Measurements from ENCODE around the gene SYS1. TPM values are rescaled to one million over a fixed set of nuclear protein-coding genes. Genes with fewer than 3 reads are reported as not detected.
A peak's percentile ranks its signal among the peaks of the same experiment; 100 is the strongest.

Gene SYS1
- total RNA-seq, 1 experiment from 2014 or later, result 21.9 TPM

DNA sequence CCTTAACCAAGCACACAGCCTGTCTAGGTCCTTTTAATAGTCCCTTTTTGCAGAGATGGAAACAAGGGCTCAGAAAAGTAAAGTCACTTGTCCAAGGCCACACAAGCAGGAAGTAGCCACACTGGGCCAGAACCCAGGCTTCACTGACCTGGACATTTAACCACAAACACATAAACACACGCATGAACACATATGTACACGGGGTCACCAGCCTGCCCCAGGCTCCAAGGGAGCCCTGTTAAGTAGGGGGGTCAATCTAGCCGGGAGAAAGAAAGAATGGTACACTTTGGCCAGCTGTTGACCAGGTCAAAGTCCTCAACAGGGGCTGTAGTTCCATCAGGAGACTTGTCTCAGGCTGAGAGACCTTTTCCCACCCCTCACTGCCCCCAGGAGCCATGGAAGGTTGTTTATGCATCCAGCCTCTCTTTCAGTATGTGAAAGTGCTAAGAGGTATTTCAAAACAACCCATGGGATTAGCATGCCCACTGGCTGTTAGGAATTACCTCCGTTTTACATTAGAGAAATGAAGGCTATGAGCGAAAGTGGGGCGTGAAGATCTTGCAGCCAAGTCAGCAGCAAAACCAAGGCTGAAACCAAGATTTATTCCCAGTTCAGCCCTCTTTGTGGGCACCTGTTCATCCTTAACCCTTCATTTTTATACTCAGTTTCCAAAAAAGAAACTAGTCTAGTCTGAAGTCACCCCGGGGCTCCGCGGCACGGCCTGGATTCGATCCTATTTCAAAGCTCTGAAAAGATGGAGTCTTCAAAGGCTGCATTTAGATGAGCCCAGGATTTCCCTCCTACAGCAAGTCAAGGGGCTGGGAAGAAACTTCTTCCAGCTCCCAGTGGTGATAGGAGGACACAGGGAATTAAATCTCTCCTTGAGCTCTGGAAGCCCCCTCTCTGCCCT, 24.6 kb upstream of the SYS1 start:
- in situ Hi-C loops (cut with HindIII; ENCODE audit: low sequenced_read_pairs), result no loop called here
- no peak for DNase-seq (ENCODE audit: low spot score)

DNA sequence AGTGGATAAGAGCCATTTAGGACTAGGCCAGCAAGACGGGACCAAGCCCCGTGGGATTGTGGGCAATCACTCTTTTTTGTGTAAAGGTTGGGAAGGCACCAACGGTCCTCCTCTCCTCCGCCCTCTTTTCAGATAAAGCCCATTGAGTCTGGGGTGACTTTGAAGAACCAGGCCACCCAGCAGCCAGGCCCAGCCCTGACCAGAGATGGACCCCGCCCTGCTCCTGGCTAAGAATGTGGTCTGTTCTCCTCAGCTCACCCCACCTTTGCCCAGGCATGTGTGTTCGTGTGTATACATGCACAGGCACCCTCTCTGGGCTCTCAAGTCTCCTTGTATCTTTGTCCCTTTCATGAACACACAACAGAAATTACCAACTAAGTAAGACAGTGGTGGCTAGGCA, 23.9 kb upstream of the SYS1 start:
- DNase-seq (ENCODE audit: low spot score), result no peak
- in situ Hi-C loops (cut with HindIII; ENCODE audit: low sequenced_read_pairs), result no loop called here

DNA sequence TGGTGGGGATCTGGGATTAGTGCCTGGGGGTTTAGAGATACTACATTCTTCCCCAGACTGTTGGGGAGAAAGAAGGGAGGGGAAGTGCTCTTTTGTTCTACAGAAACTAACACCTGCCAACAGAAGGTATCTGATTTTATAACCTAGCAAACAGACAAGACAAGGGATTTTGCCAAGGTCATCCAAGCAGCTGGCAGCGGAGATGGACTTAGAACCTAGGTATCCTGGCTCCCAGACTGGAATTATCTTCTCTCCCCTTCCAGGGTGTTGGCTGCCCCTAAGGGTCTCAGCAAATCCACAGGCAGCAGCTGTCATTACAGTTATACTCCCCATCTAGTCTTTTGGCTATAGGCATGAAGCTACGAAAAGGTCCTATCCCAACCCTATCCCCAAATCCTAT, 23.2 kb upstream of the SYS1 start:
- no peak for DNase-seq (ENCODE audit: low spot score)
- in situ Hi-C loops (cut with HindIII; ENCODE audit: low sequenced_read_pairs), result no loop called here

DNA sequence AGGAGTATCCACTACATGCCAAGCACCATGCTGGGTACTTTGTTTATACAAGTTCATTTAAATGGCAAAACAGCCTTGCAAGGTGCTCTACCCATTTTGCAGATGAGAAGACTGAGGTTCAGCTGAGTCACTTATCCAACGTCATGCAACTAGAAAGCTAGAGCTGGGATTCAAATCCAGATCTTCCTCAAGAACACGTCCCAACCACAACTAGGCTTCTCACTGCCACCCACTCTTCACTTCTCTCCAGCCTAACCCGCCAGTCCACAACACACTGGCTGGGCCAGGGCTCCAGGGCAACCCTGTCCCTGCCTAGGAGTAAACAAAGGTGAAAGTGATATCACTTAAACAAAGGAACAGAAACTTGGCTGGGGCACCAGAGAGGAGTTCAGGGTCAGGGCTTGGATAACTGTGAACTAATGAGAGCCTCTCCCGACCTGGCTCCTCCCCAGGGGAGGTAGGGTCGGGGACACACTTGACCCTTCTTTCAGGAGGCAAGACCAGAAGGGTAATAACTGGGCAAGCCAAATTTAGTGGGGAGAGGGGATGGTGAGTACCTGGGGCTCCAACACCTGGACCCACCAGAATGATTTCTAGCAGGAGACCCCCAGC, 22.6 kb upstream of the SYS1 start:
- no peak for DNase-seq (ENCODE audit: low spot score)
- in situ Hi-C loops (cut with HindIII; ENCODE audit: low sequenced_read_pairs), result no loop called here

DNA sequence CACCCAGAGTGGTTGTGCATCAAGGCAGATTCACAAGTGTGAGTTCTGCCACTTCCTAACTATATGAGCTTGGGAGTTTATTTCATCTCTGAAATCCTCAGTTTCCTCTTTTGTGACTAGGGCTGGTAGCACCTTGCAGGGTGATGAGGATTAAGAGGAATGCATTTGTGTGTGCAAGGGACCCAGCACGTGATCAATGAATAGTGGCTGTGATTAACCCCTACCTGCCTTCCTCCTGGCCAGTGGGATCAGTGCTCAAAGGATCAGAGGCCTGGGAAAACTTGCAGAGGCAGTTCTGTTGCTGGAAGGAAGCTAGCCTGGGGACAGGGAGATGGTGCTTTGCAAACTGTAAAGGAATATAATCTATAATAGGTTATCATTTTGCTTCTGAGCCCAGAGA, 22.0 kb upstream of the SYS1 start:
- in situ Hi-C loops (cut with HindIII; ENCODE audit: low sequenced_read_pairs), result no loop called here
- DNase-seq (ENCODE audit: low spot score), result no peak

DNA sequence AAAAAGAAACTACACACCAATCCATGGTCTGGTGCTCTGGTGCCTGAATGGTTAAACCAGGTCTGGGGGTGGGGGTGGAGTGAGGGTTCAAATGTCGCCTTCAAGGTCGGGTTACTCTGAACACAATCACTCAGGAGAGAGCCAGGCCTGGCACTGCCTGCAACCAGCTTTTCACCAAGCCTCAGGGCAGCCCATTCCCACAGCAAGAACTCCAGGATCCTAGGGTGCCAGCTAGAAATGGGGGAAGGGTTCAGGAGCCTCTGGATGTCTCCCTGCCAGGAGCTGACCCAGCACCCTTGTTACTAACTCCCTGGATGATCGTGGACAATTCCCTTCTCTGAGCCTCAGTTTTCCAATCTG, 21.4 kb upstream of the SYS1 start:
- no peak for DNase-seq (ENCODE audit: low spot score)
- in situ Hi-C loops (cut with HindIII; ENCODE audit: low sequenced_read_pairs), result no loop called here

DNA sequence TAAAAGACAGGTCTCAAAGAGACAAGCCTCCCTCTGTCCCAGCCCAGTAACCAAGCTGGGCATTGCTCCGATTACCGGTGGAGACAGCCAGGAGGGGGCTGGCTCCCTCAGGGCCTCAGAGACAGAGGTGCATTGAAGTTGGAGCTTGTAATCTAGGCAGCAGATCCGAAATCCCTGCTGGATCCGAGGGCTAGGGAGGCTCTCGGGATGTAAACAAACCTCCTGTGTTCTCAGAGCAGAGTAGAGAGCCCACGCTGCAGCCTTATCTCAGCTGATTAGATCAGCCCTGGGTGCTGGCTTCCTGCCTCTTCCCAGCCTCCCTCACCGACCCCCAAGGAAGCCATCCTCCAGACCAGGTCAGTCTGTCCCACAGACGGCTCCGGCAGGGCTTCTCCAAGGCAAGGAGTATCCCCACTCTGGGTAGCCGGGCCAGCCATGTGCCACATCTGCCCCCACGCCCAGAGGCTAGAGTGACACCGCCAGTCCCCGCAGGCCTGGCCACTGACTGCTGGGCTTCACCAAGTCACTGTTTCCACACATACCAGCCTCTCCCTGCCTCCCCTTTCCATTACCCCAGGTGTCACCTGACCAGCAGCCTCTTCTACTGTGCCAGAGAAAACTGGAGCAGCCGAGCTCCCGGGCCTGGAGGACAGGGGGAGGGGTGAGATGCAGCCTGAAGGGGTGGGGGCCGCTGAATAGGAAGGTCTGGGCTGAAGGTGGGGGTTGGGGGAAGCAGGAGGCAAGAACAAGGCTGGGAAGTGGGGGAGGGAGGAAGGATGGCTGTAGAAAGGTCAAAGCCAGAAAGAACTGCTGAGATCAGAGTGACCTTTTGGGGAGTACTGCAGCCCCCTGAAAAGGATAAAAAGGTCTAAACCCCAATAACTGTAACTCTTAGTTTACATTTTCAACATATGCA, 20.8 kb upstream of the SYS1 start:
- in situ Hi-C loops (cut with HindIII; ENCODE audit: low sequenced_read_pairs), result no loop called here

DNA sequence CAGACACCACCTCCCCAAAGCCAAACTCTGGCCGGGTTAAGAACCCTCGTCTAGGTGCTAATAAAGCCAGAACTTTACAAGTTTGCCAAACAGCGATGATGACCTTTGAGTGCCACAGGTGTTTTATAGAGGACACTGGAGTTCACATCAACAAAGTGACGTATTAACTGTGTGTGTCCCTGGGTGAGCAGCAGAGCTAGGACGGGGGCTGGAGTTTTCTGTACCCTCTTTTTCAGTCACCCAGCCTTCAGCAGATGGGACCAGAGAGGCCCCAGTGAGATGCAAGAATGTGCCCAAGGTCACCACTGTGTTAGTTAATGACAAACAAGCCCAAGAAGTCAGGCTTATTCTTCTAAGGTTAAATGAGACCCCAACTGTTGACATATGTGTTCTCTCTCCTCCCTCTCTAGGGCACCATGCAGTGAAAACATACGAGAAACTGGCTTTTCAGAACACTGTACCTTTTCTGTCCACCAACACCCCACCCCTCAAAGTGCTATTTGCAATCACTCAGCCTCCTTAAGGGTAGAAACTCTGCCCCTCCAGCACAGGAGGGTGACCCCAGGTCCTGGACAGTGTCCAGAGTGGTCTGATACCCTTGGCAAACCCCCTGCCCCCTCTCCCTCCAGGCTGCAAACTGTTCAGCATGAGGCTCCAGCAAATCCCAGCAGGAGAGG, 20.0 kb upstream of the SYS1 start:
- in situ Hi-C loops (cut with HindIII; ENCODE audit: low sequenced_read_pairs), result no loop called here
- no peak for DNase-seq (ENCODE audit: low spot score)

More for the DNA sequence above, 20.8 kb upstream of the SYS1 start:
- peak; percentile 70 for DNase-seq (ENCODE audit: low spot score)

DNA sequence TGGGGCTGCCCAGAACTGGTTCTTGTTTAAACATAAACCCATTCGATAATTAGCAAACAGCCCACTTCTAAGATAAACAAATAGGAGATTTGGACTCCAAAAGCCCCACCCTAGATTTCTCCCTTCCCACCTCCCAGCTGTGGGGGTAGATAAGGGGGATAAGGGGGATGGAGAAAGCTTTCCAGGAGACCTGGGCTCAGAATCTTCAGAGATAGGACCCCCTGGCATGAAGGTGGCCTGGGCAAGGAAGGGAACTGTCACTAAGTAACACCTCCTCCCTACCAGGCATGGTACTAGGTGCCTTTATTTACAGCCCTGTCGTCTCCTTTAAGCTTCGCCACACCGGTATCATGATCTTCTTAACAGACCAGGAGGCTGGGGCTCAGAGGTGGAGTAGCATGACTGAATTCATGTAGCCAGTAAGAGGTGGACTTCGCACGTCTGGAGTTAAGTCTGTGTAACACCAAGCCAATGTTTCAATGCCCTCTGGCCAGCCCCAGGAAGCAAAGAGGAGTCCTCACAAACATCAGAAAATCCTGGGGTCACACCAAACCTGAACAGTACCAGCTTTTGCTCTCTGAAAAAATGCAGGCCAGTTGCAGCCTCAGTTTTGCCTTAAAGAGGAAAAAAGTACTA, 19.3 kb upstream of the SYS1 start:
- no peak for DNase-seq (ENCODE audit: low spot score)
- in situ Hi-C loops (cut with HindIII; ENCODE audit: low sequenced_read_pairs), result no loop called here

DNA sequence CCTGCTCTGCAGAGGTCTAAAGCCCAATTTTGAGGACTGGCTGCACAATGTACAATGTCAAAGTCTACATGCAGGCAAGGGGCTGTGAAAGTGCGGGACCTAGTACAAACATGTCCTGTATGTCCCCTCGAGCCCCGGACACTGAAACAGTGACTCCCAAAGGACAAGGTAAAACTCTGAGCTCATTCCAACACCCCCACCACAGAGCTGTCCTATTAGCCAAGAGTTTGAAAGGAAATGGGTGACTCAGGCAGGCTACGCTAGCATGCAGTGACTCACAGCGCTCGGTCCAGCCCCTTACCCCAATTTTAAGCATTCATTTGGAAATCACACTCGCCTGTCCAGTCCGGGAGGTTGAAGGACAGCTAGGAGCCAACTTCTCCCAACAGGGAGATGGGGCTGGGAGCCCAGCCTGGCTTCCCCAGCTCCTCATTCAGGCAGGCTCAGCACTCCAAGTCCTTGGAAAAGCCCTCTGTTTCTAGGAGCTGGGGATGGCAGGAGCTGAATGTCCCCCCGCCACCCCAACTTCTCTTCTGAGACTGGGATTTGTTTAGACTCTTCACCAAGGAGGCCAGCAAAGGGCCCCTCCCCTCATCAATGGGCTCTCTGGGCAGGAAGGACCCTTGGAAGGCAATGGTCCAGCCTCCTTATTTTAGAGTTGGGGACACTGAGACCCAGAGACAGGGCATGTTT, 18.6 kb upstream of the SYS1 start:
- in situ Hi-C loops (cut with HindIII; ENCODE audit: low sequenced_read_pairs), result no loop called here
- no peak for DNase-seq (ENCODE audit: low spot score)

DNA sequence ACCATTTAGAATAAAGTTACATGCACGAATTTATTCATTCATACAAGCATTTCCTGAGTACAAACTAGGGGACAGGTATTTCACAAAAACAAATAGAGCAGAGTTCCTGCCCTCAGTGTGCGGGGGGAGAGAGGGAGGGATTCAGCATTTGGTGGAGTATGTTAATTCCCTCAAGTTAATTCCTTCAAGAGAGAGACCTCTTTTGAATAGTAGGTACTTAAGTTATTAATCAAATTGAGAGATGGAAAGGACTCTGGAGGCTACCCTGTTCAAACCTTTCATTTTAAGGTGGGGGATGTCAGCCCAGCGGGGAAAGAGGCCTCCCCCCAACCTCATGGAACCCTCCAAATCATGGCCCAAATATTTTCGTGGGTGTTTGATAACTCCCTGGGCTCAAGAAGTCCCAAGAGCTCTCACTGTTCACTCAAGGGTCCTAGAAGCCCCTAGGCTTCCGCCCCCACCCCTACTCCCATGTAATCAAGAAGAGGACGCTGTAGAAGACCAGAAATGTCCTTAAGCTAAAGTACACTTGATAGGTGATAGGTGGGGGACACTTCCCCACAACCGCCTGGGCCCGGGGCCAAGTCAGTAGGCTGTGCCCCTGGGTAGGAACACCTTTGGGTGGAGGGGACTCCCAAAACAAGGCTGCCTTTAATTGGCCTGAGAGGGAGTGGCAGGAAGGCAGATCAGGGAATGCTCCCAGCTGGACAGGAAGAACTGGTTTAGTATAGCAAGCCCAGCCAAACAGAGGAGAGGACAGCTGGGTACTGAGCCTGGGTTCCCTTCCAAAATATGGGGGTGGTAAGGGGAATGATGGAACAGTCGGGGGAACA, 17.6 kb upstream of the SYS1 start:
- no peak for DNase-seq (ENCODE audit: low spot score)
- in situ Hi-C loops (cut with HindIII; ENCODE audit: low sequenced_read_pairs), result no loop called here

DNA sequence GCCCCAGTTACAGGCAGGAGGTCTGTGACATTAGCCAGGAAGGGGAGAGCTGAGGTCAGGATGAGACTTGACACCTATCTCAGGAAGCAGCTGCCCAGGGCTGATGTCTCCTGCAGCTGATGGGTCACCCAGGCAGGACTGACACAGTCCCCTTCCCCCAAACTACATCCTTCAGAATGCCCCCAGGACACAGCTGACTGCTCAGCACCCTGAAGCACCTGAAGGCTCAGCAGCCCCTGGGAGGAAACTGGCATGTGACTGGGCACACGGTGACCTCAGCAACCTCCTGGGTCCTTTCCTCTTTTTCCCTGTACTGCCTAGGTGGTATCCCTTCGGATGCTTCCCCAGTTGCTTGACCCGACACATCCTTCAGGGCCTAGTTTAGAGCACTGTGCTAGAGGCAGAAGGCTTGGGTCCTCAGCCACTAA, 16.7 kb upstream of the SYS1 start:
- no peak for DNase-seq (ENCODE audit: low spot score)
- in situ Hi-C loops (cut with HindIII; ENCODE audit: low sequenced_read_pairs), result no loop called here

DNA sequence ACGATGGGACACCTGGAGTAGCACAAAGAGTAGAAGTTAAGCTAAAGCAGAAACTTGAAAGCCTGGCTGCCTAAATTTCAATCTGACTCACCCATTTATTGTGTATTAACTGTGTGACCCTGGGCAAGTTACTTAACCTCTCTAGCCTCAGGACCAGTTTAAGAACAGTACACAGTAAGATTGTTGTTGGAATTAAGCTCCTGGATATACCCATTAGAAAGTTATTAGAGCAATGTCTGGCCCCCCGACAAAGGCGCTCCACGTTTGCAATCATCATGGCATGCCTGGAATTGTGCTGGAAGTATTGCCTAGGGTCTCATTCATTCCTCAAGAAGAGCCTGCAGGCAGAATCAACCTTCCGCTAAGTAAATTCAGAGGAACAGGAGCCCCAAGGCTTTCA, 16.1 kb upstream of the SYS1 start:
- DNase-seq (ENCODE audit: low spot score), result no peak
- in situ Hi-C loops (cut with HindIII; ENCODE audit: low sequenced_read_pairs), result no loop called here

DNA sequence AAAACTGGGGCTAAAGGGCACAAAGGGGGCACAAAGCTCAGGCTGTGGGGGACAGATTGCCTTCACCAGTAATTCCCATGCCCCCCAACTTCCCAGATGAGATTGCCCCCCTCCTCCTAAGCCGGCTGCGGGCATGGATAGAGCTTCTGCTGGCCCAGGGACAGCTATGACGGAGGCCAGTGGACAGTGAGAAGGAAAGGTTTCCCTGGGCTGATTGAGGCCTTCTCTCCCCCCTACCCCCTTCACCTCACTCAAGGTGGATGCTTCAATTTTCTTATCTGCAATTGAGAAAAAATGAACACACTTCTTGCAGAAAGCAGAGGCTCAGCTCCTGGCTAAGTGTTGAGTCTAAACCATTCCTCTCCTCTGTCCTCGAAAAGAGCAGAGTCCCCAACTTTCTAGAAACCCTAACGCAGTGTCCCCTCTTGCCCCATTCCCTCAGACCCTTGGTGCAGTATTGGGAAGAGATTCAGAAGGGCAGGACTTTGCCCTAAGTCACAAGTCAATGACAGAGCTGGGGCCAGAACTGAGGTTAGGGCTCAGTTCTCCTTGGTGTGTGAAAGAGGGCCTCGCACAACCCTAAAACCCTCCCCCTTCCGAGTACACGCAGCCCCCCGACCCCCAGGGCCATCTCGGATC, 15.5 kb upstream of the SYS1 start:
- no peak for DNase-seq (ENCODE audit: low spot score)
- in situ Hi-C loops (cut with HindIII; ENCODE audit: low sequenced_read_pairs), result no loop called here

DNA sequence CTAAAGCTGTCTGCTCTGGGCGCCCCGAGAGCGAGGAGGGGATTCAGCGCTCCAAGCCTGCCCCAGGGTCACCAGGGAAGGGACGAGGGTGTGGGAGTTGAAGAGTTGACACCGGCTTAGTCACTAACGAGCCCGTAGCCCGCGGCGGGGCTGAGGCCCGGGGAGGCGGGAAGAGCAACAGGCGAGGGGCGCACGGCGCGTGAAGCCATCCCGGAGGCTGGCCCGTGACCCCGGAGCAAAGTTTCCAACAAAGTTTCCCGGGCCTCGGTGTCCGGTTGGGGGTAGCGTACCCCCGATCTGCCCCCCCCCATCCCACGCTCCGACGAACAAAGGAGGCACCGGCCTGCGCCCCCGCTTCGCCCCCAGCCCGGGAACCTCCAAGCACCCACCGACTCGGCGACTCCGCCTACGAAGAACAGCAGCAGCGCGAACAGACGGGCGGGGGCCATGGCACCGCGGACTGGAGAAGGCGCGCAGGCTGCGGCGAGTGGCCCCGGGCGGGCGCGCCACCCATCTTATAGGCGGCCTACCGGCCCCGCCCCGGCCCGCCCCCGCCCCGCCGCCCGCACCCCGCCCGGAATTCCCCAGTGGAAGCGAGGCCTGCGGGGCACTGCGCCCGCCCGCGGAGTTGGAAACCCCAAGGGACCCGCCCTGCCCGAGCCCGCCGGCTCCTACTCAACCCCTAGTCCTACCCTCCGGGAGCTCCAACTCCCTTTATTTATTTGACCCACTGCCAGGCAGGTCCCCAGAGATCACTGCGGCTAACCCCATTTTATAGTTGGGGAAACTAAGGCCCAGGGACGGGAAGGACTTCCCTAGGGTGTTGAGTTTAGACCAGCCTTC, 14.8 kb upstream of the SYS1 start, which contains the start of gene SDC4:
Gene SDC4, minus strand, starts transcription at position 489 of the 843 bp plus-strand sequence. Its CDS starts 40 bp downstream, at position 449.
- in situ Hi-C loops (cut with HindIII; ENCODE audit: low sequenced_read_pairs), result no loop called here
- no peak for DNase-seq (ENCODE audit: low spot score)

DNA sequence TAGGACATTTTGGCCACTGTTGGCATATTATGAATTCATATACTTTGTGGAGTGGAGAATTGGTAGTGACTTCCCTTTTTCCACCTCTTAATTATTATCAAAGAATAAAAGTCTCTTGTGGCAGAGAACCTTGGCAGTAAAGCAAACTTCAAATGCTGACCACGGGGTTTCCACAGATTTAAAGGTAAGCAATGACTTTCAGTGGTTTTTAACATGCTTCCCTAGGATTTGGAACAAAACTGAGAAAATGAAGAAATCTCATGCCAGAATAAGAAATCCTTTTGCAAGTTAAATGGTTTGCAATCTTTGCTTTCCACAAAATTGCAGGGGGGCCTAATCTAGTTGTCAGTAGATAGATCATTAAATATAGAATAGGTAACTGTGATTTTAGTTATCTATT, 12.7 kb upstream of the SYS1 start:
- no peak for DNase-seq (ENCODE audit: low spot score)
- in situ Hi-C loops (cut with HindIII; ENCODE audit: low sequenced_read_pairs), result no loop called here

Data from G401 (cell line).